ENCODE measurements around the gene SYT1. TPM values are rescaled to one million over a fixed set of nuclear protein-coding genes. Genes with fewer than 3 reads are reported as not detected.

The SYT1 gene
- total RNA-seq, 1 experiment from 2014 or later: 1.3 TPM

GRCh38 chr12:79143803-79144202, 279.2 kb downstream of the SYT1 start:
- no peak for TF ChIP-seq CTCF (IDR thresholded peaks at IDR 0.05; ENCODE audit: unreplicated experiment)
- DNase-seq: no peak
- Mint-ChIP-seq H3K4me1 (ENCODE audit: low read depth, unreplicated experiment) (no peaks in the 10 kb centered on the region), H3K4me3 (ENCODE audit: low read depth, unreplicated experiment) (no peak overlapping the region), H3K36me3 (ENCODE audit: insufficient read depth, unreplicated experiment) (no peaks in the 10 kb centered on the region), H3K9me3 (ENCODE audit: low read depth, unreplicated experiment) (no peaks in the 10 kb centered on the region), H3K27me3 (ENCODE audit: unreplicated experiment) (no peaks in the 10 kb centered on the region), H3K27ac (ENCODE audit: unreplicated experiment) (no peak overlapping the region)
- intact Hi-C loops (cut with micrococcal nuclease; ENCODE audit: unreplicated experiment): no loop called here
- no TSS peak for BruUV-seq (replicated peaks)
- CTCF ChIA-PET: interaction anchor here (0.6 to 1.0 kb wide), 2 partner anchors 8 to 110 kb away, joined by 3 to 4 read pairs; no protein-coding TSS in a partner anchor

GRCh38 chr12:79151956-79152355, 287.4 kb downstream of the SYT1 start:
- no peaks in the 10 kb centered on the region for H3K27me3 Mint-ChIP-seq (ENCODE audit: unreplicated experiment)
- H3K27ac Mint-ChIP-seq (ENCODE audit: unreplicated experiment): no peak overlapping the region
- H3K36me3 Mint-ChIP-seq (ENCODE audit: insufficient read depth, unreplicated experiment): no peaks in the 10 kb centered on the region
- H3K4me1 Mint-ChIP-seq (ENCODE audit: low read depth, unreplicated experiment): no peaks in the 10 kb centered on the region
- CTCF ChIA-PET: no interaction called here
- no peak for DNase-seq
- H3K4me3 Mint-ChIP-seq (ENCODE audit: low read depth, unreplicated experiment): no peak overlapping the region
- no TSS peak for BruUV-seq (replicated peaks)
- no peaks in the 10 kb centered on the region for H3K9me3 Mint-ChIP-seq (ENCODE audit: low read depth, unreplicated experiment)
- no peak for TF ChIP-seq CTCF (IDR thresholded peaks at IDR 0.05; ENCODE audit: unreplicated experiment)
- intact Hi-C loops (cut with micrococcal nuclease; ENCODE audit: unreplicated experiment): no loop called here

GRCh38 chr12:79155683-79156082, 291.1 kb downstream of the SYT1 start:
- DNase-seq: no peak
- H3K27me3 Mint-ChIP-seq (ENCODE audit: unreplicated experiment): no peaks in the 10 kb centered on the region
- H3K4me3 Mint-ChIP-seq (ENCODE audit: low read depth, unreplicated experiment): no peak overlapping the region
- CTCF ChIA-PET: no interaction called here
- no peaks in the 10 kb centered on the region for H3K36me3 Mint-ChIP-seq (ENCODE audit: insufficient read depth, unreplicated experiment)
- no TSS peak for BruUV-seq (replicated peaks)
- H3K27ac Mint-ChIP-seq (ENCODE audit: unreplicated experiment): no peak overlapping the region
- intact Hi-C loops (cut with micrococcal nuclease; ENCODE audit: unreplicated experiment): no loop called here
- no peaks in the 10 kb centered on the region for H3K9me3 Mint-ChIP-seq (ENCODE audit: low read depth, unreplicated experiment)
- H3K4me1 Mint-ChIP-seq (ENCODE audit: low read depth, unreplicated experiment): no peaks in the 10 kb centered on the region
- no peak for TF ChIP-seq CTCF (IDR thresholded peaks at IDR 0.05; ENCODE audit: unreplicated experiment)

GRCh38 chr12:79156846-79157463, 292.4 kb downstream of the SYT1 start:
- H3K4me3 Mint-ChIP-seq (ENCODE audit: low read depth, unreplicated experiment): no peak overlapping the region
- CTCF ChIA-PET: no interaction called here
- no peak for TF ChIP-seq CTCF (IDR thresholded peaks at IDR 0.05; ENCODE audit: unreplicated experiment)
- H3K36me3 Mint-ChIP-seq (ENCODE audit: insufficient read depth, unreplicated experiment): no peaks in the 10 kb centered on the region
- BruUV-seq (replicated peaks): no TSS peak
- H3K4me1 Mint-ChIP-seq (ENCODE audit: low read depth, unreplicated experiment): no peaks in the 10 kb centered on the region
- H3K27ac Mint-ChIP-seq (ENCODE audit: unreplicated experiment): no peak overlapping the region
- no peaks in the 10 kb centered on the region for H3K27me3 Mint-ChIP-seq (ENCODE audit: unreplicated experiment)
- no peaks in the 10 kb centered on the region for H3K9me3 Mint-ChIP-seq (ENCODE audit: low read depth, unreplicated experiment)
- intact Hi-C loops (cut with micrococcal nuclease; ENCODE audit: unreplicated experiment): no loop called here
- DNase-seq: no peak

Data from Calu3 (cell line).